ENCODE measurements around the gene SORCS2.
"Not testable (repeated sequence)": the region's sequence is repeated elsewhere in the genome, so short reads cannot be mapped to it uniquely, and the experiment has no call there.

Gene SORCS2

GRCh38 chr4:7451800-7452199 lies 259.5 kb downstream of the SORCS2 start:
- DNase-seq (ENCODE audit: extremely low read depth, insufficient read length): no peak
- H3K4me3 ChIP-seq (replicated peaks; ENCODE audit: low read depth, low read length): no peak overlapping the region
- H3K27me3 ChIP-seq (replicated peaks; ENCODE audit: control insufficient read depth, insufficient read depth, low read length): no peaks in the 10 kb centered on the region
- TF ChIP-seq CTCF (IDR thresholded peaks at IDR 0.05; ENCODE audit: insufficient read depth, low read length, poor library complexity, severe bottlenecking): no peak
- H3K36me3 ChIP-seq (ENCODE audit: control insufficient read depth, insufficient read depth, low read length): no peaks in the 10 kb centered on the region

- DNase-seq (ENCODE audit: extremely low read depth, insufficient read length); H3K27me3 ChIP-seq (replicated peaks; ENCODE audit: control insufficient read depth, insufficient read depth, low read length); H3K4me3 ChIP-seq (replicated peaks; ENCODE audit: low read depth, low read length); H3K36me3 ChIP-seq (ENCODE audit: control insufficient read depth, insufficient read depth, low read length): not testable (repeated sequence)
These were observed 260.5 kb downstream of the SORCS2 start for GRCh38 chr4:7452802-7453201.

DNA sequence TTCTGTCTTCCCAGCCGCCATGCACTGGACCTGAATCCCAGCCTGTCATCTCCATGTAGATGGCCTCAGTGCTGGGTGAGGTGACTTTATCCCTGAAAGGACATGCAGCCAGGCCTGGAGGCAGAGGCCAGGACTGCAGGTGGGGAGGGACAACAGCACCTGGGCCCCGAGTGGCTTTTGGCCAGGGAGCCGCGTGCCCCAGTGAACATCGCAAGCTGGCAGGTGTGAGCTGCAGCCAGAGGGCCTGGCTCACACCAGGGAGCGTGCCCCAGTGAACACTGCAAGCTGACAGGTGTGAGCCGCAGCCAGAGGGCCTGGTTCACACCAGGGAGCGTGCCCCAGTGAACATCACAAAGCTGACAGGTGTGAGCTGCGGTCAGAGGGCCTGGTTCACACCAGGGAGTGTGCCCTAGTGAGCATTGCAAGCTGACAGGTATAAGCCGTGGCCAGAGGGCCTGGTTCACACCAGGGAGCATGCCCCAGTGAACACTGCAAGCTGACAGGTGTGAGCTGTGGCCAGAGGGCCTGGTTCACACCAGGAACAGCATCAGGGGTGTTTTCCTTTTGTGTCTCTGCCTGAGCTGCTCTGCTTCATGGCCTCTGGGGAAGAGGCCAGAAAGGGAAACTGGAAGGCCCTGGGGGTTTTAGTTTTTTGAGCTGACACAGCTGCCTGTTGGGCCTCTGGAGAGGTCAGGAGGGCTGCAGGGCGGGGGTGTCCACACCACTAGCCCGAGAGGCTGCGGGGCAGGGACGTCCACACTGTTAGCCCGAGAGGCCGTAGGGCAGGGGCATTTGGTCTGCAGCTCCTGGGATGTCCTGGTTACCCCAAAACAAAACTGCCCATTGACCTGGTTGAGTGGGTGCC lies 265.1 kb downstream of the SORCS2 start:
- no peak overlapping the region for H3K4me3 ChIP-seq (replicated peaks; ENCODE audit: low read depth, low read length)
- no peak for DNase-seq (ENCODE audit: extremely low read depth, insufficient read length)

GRCh38 chr4:7458066-7458425 lies 265.7 kb downstream of the SORCS2 start:
- Histone ChIP-seq H3K27me3 (replicated peaks; ENCODE audit: control insufficient read depth, insufficient read depth, low read length) (no peaks in the 10 kb centered on the region; the same call in 1 of the 2 replicates), H3K36me3 (ENCODE audit: control insufficient read depth, insufficient read depth, low read length) (no peaks in the 10 kb centered on the region), H3K4me3 (replicated peaks; ENCODE audit: low read depth, low read length) (no peak overlapping the region)
- DNase-seq (ENCODE audit: extremely low read depth, insufficient read length): no peak
- TF ChIP-seq CTCF (IDR thresholded peaks at IDR 0.05; ENCODE audit: insufficient read depth, low read length, poor library complexity, severe bottlenecking): no peak

More for the DNA sequence above, 265.1 kb downstream of the SORCS2 start:
- Histone ChIP-seq H3K27me3 (replicated peaks; ENCODE audit: control insufficient read depth, insufficient read depth, low read length) (no peaks in the 10 kb centered on the region; the same call in 1 of the 2 replicates), H3K36me3 (ENCODE audit: control insufficient read depth, insufficient read depth, low read length) (no peaks in the 10 kb centered on the region)
- TF ChIP-seq CTCF (IDR thresholded peaks at IDR 0.05; ENCODE audit: insufficient read depth, low read length, poor library complexity, severe bottlenecking): no peak

- Histone ChIP-seq H3K4me3 (replicated peaks; ENCODE audit: low read depth, low read length) (no peak overlapping the region), H3K36me3 (ENCODE audit: control insufficient read depth, insufficient read depth, low read length) (no peaks in the 10 kb centered on the region), H3K27me3 (replicated peaks; ENCODE audit: control insufficient read depth, insufficient read depth, low read length) (no peaks in the 10 kb centered on the region; the same call in 1 of the 2 replicates)
- TF ChIP-seq CTCF (IDR thresholded peaks at IDR 0.05; ENCODE audit: insufficient read depth, low read length, poor library complexity, severe bottlenecking): no peak
- DNase-seq (ENCODE audit: extremely low read depth, insufficient read length): no peak
These were observed 266.1 kb downstream of the SORCS2 start for GRCh38 chr4:7458477-7458876.

DNA sequence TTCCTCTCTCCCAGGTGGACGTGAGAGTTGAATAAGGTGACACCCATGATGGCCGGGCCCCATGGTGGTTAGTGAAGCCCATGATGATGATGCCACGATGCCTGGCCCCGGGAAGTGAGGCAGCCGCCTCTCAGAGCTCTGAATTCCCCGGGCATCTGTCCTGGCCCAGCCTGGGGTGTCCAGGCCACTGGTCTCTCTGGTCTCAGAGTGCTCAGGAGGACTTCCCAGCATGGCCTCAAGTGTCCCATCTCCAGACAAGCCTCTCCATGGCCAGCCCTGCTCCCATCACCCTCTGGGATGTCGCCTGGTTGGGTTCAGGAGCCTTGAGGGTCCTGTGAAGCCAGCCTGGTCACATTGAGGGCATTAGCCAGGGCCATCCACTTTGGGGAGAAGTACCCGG lies 267.1 kb downstream of the SORCS2 start:
- no peak overlapping the region for H3K4me3 ChIP-seq (replicated peaks; ENCODE audit: low read depth, low read length)
- no peak for DNase-seq (ENCODE audit: extremely low read depth, insufficient read length)
- no peak for TF ChIP-seq CTCF (IDR thresholded peaks at IDR 0.05; ENCODE audit: insufficient read depth, low read length, poor library complexity, severe bottlenecking)
- no peaks in the 10 kb centered on the region; the same call in 1 of the 2 replicates for H3K27me3 ChIP-seq (replicated peaks; ENCODE audit: control insufficient read depth, insufficient read depth, low read length)
- H3K36me3 ChIP-seq (ENCODE audit: control insufficient read depth, insufficient read depth, low read length): no peaks in the 10 kb centered on the region

All from GM06990 (cell line).